ENCODE results near the gene STUM. TPM values are rescaled to one million over a fixed set of nuclear protein-coding genes. Genes with fewer than 3 reads are reported as not detected.
"Not testable (repeated sequence)": the region's sequence is repeated elsewhere in the genome, so short reads cannot be mapped to it uniquely, and the experiment has no call there.

STUM gene, protein sequence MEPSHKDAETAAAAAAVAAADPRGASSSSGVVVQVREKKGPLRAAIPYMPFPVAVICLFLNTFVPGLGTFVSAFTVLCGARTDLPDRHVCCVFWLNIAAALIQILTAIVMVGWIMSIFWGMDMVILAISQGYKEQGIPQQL
- 0.19 and 0.34 TPM in 2 replicates for total RNA-seq

DNA sequence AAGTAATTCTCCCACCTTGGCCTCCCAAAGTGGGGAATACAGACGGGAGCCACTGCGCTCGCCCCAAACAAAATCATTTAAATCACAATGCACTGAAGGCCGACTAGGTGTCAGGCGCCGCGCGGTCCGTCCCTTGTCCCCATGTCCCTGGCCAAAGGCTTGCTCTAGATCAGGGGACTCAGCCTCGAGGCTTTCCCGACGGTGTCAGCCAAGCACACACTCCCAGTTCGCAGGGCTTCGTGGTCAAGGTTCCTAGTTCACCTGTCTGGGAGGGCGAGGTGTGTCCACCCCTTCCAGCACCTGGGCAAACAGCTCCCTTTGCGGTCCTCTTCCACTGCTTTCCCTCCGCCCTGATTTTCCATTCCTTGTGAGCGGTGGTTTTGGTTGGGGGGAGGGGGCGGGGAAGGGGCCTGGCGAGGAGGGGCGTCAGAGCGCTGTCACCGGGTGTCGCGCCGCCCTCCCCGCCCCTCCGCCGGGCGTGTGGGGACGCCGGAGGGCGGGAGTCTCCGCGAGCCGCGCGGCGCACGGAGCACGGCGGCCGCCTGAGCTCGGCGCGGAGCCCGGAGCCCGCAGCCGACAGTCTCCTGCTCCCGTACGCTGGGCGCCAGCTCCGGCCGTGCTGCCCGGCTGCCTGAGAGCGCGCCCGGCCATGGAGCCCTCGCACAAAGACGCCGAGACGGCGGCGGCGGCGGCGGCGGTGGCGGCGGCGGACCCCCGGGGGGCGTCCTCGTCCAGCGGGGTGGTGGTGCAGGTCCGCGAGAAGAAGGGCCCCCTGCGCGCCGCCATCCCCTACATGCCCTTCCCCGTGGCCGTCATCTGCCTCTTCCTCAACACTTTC, at the start of gene STUM:
STUM (plus strand) TSS at position 509 of the 838 bp plus-strand sequence; CDS start at position 650, 141 bp downstream.
- DNase-seq, result peak; percentile 49

DNA sequence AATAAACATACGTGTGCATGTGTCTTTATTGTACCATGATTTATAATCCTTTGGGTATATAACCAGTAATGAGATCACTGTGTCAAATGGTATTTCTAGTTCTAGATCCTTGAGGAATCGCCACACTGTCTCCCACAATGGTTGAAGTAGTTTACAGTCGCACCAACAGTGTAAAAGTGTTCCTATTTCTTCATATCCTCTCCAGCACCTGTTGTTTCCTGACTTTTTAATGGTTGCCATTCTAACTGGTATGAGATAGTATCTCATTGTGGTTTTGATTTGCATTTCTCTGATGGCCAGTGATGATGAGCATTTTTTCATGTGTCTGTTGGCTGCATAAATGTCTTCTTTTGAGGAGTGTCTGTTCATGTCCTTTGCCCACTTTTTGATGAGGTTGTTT, 48.9 kb upstream of the STUM start:
- DNase-seq, result not testable (repeated sequence)

DNA sequence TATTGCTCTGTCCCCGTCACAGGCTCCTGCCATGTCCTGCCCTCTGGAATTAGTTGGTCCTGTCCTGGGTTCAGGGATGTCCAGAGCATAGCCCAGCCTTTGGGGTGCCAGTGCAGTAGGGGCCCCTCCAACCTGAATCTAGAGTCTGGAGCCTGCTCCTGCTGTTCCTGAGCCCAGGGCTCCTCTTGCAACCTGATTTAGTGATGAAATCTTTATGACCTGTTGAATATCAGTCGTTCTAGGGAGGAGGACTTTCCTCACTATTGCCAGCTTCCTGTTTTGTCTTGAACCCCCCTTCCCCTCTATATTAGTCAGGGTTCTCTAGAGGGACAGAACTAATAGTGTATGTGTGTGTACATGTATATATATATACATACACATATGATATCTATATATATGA, 42.5 kb upstream of the STUM start:
- DNase-seq, result no peak

DNA sequence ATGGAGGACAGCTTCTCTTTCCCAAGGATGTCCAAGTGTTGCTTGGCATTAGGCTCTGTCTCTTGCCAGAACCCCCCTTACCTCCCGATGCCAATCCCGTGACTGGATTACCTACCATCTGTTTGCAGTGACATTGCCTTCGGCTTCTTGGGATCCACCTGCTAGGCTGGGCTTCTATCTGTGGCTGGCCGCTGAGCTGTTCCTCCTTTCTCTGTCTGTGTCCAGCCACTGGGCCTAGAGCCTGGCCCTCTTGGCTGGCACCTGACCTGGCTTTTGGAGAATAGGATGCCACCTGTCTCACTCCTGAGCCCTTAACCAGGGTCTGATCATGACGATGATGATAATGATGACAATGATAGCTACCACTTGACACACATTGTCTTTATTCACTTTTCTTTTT, 41.6 kb upstream of the STUM start:
- no peak for DNase-seq

DNA sequence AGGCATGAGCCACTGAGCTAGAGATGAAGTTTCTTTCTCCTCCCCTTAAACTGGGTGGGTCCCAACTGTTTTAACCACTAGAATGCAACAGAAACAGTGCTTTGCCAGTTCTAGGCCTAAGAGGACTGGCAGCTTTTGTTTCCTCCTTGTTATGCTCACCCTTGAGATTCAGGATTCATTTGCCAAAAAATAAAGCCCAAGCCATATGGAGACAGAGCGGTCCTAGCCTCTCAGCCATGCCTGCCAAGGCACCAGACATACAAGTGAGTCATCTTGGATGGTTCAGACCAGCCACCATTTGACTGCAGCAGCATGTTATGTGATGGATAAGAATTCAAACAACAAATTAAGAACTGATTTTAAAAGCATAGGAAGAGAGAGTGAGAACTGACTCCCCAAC, 38.1 kb upstream of the STUM start:
- no peak for DNase-seq

DNA sequence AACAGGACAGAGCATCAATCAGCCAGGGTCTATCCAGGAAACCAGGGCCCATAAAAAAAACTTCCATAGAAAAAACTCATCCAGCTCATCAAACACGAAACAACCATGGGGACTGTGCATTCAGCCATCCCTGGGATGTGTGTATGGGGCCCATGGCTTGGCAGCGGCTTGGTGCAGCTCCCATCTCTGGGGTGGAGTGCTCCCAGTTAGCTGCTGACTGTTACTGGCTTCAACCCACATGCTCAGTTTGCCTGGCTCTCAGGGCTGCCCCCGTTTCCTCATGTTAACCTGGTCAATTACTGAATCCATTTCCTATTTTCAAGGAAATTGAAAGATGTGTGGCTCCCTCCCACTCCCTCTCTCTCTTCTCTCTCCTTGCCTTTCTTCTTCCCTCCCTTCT, 37.3 kb upstream of the STUM start:
- no peak for DNase-seq

DNA sequence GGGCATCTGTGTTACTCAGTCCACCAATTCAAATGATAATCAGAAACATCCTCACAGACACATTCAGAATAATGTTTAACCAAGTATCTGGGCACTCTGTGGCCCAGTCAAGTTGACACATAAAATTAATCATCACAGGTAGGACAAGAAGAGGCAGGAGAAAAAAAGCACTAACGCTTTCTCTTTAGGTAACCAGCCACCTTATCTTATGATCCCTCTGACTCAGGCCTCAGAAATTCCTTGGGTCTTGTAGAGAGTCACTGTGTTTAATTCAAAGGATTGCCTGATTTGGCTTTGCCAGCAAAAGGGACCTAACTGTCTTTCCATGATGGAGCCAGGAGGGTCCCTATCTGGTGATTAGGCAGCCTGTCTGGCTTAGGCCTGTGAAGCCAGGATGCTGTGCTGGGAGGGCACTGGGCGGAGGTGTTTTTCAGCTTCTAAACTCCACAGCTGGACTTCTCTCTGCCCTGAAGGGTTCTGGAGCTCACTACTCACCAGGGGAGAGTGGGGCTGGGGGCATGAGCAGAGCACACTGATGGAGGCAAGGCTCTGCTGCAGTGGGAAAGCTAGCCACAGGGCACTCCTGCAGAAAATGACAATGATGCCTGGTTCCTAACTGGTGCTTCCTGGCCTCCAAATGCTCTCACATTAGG, 36.4 kb upstream of the STUM start:
- DNase-seq, result no peak

DNA sequence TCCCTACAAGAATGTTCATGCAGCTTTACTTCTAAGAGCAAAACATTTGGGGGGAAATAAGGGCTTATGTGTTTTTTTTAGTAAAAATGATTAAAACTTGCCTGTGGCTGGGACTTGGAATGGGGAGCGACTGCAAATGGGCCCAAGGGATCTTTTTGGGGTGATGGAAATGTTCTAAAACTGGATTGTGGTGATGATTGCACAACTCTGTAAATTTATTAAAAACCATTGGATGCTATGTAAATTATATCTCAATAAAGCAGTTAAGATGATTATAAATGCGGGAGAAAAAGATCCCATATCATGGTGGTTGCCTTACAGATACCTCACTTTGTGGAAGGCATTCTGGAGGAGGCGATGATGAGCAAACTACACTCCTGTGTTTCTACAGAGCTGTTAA, 30.2 kb upstream of the STUM start:
- no peak for DNase-seq

DNA sequence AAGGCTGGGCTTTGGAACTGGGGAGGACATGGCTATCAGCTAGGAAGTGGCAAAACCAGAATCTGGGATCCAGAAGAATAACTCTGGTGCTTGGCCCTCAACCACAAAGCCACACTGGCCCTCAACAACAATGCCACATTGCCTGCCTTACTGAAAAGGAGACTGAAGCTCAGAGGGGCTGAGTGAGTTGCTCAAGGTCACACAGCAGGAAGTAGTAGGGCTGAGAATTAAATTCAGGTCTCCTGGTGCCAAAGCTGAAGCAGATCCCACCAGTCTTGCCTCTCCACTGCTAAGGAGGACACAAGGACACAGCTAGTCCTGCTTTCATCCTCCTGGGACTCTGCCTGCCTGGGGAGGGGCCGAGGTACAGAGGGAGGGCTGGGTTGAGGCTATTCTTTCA, 29.4 kb upstream of the STUM start:
- no peak for DNase-seq

DNA sequence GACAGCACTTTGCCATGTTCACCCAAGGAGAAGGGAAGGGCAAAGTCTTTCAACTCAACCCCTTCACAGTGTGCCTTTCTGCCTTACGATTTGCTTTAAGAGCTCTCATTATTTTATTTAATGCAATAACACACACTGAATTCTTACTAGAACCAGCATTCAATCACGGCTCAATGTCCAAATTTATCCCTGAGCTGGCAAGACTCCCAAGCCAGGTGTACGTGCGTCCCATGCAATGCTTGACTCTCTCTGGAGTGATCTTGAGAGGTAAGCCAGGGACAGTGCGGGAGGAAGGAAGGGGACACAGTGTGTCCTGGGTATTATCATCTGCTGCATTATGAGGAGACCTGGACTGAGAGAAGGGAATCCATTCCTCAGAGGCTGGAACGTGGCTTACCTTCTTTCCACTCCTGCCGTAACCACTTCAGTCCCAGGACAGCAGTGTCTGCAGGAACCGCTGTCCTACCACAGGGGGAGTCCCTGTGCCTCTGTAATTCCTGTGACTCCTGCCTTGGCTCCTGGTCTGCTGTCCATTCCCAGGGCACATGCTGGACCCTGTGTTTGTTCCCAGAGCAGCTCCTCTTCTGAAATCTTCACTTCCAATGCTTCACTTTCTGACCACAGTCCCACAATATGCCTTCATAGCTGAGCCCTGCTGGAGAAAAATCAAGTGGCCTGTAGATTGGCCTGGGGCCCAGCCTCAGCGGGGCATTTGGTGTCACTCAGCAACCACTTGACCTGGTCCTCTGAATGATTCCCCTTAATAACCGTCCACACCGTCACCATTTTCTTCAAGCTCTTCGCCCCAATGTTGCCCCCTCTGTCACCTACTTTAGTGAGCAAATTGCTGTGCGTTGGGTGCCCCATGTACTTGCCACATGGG, 28.6 kb upstream of the STUM start:
- DNase-seq, result no peak

DNA sequence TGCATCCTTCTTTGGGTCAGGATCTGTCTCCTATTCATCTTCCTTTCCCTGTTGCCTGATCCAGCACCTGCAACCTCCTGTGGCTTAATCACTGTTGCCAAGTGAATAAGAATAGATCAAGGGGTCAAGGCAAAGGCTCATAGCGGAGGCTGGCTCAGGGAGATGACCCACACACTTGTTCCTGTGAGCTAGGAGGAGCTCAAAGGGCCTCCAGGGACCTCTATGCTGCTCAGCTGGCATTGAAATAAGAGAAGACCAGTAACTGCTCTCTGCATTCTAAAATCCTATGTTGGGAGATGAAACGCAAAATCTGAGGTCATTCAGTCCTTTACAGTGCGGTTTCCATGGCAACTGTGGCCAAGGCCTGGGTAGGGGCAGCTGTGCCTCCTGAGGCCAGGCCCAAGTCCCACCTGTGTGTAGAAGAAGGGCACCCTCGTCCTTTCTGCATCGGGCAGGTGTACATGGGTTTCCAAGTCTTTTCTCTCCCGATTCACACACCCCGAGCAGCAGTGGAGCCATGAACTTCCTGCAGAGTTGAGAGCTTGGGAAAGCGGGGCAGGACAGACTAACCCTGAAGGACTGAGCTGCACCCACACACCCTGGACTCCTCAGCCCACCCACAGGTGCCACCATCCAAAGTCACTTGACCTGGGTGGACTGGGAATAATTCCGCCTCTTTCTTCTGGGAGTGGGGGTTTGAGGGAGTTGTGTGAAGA, 27.8 kb upstream of the STUM start:
- DNase-seq, result no peak

DNA sequence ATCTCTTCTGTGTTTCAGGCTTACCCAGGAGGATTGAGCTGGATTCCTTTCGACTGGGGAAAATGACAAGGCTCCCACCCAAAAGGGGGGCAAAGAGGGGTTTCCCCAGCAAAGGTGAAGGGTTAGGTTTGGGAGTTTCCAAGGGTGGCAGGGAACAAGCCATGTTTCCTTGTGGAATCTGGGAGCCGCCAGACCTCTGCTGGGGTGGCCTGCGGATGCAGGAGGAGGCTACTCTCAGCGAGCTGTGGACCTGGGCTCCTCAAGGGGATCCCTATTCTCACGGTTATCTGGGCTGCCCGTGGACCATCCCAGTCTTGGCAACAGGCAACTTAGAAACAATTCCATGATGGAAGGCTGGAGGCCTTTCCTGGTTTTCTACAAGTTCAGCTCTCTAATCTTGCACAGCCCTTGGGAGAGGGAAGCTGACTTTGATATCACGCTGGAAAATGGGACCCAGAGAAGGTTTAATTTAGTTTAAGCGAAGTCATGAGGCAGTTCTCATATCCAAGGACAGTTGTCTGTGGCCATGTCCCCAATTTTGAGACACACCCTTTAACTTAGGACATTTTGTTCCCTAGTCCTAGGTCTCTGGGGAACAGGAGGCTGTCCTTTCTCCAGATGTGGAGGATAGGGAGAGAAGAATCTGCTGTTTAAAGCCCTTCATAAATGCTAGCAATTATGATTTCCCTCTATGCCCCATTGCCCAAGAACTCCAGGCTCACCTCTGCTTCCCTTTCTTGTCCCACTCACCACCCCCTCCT, 24.7 kb upstream of the STUM start:
- DNase-seq, result no peak

DNA sequence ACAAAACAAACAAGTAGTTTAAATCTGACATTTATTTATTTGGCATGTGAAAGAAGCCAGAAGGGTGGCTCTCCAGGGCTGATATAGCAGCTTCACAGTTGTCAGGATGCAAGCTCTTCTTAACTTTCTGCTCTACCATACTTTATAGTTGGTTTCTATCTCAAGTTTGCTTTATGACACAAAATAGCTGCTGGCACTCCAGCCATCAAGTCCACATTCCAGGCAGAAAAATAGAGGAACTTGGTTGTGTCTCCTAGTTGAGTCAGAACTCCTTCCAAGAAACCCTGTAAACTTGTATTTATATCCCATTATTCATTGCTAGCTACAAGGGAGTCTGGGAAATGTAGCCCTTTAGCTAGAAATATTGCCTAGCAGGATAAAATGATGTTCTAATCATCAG, 24.0 kb upstream of the STUM start:
- DNase-seq, result no peak

DNA sequence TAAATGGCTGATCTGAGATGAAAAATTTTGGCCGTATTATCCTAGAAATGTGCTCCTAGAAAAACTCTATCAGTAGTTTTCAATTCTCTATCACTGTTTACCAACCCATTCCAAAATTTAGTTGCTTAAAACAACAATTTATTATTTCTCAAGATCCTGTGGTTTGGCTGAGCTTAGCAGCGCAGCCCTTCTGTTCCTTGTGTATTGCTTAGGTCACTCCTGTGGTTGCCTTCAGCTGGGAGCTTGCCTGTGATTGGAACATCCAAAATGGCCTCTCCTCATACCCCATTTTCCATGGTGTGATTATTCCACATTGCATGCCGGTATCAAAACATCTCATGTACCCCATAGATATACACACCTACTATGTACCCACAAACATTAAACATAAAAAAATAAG, 22.8 kb upstream of the STUM start:
- DNase-seq, result no peak

DNA sequence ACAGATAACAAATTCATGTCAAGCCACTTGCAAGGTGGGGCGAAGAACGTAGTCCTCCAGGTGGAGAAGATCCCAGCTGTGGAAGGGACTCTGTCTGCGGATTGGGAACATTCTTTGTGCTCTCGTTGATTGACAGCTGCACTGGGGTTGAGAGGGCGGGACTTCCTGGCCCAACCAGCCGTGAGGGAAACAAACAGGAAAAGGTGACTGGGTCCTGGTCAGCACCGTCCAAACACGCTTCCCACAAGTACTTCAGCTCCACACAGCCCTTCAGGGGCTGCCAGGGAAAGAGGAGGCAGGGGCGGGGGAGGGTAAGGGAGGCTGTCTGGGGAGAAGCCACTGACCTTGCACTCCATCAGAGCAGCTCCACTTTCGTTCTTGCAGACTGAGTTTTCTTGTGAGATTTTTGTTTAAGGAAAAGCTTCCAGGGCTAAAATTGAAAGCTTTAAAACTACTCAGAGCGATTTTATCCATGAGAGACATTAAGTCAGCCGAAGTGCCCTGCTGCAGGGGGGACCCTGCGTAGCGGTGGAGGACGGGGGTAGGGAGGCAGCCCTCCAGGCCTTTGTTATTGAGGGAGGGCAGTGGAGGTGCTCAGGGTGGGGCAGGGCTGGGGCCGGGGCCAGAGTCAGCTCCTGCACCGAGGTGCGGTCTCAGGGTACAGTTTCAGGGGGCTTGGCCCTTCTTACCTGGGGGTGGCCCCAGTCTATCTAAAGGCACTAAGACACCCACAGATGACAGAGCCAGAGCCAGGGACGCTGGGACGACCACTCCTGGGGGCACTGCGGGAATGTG, 21.6 kb upstream of the STUM start:
- peak; percentile 69 for DNase-seq

DNA sequence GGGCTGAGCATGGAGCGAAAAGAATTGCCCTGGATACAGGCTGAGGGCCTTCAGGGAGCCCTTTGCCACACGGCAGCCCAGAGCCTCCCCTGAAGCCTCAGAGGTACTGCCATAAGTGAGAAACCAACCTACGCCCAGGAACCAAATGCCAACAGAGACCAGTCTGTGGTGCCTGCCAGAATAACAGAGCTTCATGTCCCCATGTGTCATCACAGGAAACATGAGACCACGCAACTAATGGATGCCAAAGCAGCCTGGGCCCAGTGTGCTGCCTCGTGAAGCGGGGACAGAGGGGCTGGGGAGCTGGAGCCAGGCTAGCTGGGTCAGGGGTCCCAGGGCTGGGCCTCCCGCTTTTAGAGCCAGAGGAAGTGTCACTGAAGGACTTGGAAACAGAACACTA, 18.7 kb upstream of the STUM start:
- DNase-seq, result no peak

DNA sequence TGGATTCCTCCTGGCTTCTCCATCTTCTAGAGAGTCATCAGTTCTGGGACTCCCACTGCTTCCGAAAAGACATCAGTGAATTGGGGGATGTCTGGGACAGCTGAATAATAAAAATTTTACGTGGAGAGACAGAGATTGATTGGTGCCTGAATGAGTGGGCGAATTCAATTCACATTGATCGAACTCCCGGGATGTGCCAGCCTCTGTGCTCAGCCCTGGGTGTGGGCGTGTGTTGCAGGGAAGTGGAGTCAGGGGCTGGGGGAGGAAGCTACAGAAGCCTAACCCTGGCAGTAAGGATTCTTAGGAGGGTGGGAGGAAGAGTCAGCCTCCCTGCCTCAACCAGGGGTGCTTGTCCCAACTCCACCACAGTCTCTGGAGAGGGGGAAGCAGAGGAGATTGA, 18.0 kb upstream of the STUM start:
- DNase-seq, result no peak

DNA sequence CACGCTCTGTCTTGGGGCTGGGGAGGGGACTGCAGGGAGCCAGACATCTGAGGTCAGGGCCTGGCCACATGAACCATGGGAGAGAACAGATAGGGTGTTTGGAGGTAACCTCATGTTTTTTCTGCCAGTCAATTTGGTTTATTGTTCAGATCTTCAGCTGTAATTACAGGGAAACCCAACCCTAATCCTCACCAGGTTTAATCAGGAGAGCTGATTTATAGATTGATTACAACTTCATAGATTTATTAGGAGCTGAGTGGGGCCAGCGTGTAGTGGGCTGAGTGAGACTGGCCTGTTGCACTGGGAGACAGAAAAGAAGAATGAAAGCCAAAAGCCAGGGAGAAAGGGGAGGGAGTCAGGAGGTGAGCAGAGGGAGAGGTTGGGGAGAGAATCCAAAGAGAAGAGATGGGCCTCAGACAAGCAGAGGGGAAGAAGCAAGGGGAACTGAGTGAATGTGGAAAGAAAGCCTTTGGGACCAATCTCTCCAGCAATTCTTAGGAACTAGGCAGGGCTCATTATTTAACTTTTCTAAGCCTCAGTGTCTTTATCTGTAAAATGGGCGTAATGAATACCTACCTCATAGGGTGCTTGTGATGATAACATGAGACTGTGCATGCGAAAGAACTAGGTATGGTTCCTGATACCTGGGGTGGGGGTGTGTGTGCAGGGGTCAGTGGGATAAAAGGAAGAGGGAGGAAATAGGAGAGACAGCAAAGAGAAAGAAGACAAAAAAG, 17.0 kb upstream of the STUM start:
- no peak for DNase-seq

DNA sequence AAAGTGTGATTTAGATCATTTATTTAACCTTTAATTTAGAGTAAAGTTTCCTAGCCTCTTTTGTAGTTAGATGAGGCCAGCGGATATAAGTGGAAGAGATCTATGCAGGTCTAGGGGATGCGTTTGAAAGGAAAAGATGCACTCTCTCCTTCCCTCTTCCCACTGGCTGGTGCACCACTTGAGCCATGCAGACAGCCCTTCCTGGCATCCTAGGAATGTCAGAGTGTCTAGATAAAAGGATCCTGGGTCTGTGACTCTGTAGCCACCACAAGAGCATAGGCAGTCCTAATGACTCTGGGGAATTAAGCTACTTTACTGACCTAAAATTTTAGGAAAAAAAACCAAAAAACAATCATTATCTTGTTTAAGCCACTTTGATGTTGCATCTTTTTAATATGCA, 16.0 kb upstream of the STUM start:
- DNase-seq, result no peak

DNA sequence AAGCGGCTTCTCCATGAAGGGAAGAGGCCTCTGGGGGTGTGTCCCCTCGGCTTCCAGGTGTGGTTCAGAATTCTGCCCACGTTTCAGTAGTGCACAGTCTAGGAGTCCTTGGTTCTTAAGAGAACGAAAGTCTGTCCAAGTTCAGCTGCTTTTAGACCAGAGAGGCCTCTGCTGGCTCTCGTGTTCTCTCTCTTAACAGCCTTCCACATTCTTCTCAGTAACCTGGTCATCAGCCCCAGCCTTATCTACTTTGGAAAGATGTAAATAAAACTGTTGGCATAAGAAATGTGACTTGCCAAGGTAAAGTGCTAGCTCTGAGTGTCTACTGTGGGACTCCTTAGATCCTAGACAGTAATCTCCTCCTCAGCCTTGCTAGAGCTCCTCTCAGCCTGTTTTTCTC, 15.3 kb upstream of the STUM start:
- DNase-seq, result no peak
